H9 (cell line): ENCODE measurements around the gene ANKZF1. TPM values are rescaled to one million over a fixed set of nuclear protein-coding genes. Genes with fewer than 3 reads are reported as not detected.

ENCODE experiments used
- DNase-seq: peaks from one replicate; pipeline ENCODE4 v3.0.0-alpha.2; 2017
- H2AFZ ChIP-seq: one replicate; pipeline ENCODE4 v1.6.1; 2013; ENCODE audit warnings: mild to moderate bottlenecking, low read length, control low read depth, moderate library complexity
- H2AK5ac ChIP-seq: 2 replicates; pipeline ENCODE4 v1.6.1; 2013; ENCODE audit warnings: low read length, control low read depth, mixed read lengths; ENCODE audit not compliant: insufficient read length
- H2BK120ac ChIP-seq: one replicate; pipeline ENCODE4 v1.6.1; 2013; ENCODE audit warnings: low read depth, mild to moderate bottlenecking, low read length, control low read depth, inconsistent platforms; ENCODE audit not compliant: poor library complexity, severe bottlenecking
- H2BK12ac ChIP-seq: 2 replicates; pipeline ENCODE4 v1.6.1; 2013; ENCODE audit warnings: low read length, control low read depth, mixed read lengths, low read depth; ENCODE audit not compliant: insufficient read length
- H2BK15ac ChIP-seq: 2 replicates; pipeline ENCODE4 v1.6.1; 2013; ENCODE audit warnings: low read depth, low read length, control low read depth
- H2BK20ac ChIP-seq: one replicate; pipeline ENCODE4 v1.6.1; 2013; ENCODE audit warnings: low read depth, mild to moderate bottlenecking, low read length, control low read depth, inconsistent platforms; ENCODE audit not compliant: poor library complexity, severe bottlenecking
- H2BK5ac ChIP-seq: 2 replicates; pipeline ENCODE4 v1.6.1; 2013; ENCODE audit warnings: low read length, control low read depth, mixed read lengths; ENCODE audit not compliant: insufficient read length
- H3K14ac ChIP-seq: 2 replicates; pipeline ENCODE4 v1.6.1; 2013; ENCODE audit warnings: low read length, control low read depth; ENCODE audit not compliant: insufficient read depth
- H3K18ac ChIP-seq: 2 replicates; pipeline ENCODE4 v1.6.1; 2013; ENCODE audit warnings: low read depth, mild to moderate bottlenecking, mixed read lengths, low read length, control low read depth; ENCODE audit not compliant: insufficient read length
- H3K23ac ChIP-seq: 2 replicates; pipeline ENCODE4 v1.6.1; 2013; ENCODE audit warnings: low read length, control low read depth, mixed read lengths, low read depth; ENCODE audit not compliant: insufficient read length
- H3K23me2 ChIP-seq: 2 replicates; pipeline ENCODE4 v1.6.1; 2013; ENCODE audit warnings: low read depth, mild to moderate bottlenecking, mixed read lengths, low read length, control low read depth; ENCODE audit not compliant: insufficient read length, poor library complexity, severe bottlenecking
- H3K27ac ChIP-seq: 2 replicates; pipeline ENCODE4 v1.5.1; 2013; ENCODE audit warnings: low read length, control low read depth, mixed read lengths, low read depth; ENCODE audit not compliant: insufficient read length
- H3K27me3 ChIP-seq: 2 replicates; pipeline ENCODE4 v1.6.1; 2013; ENCODE audit warnings: low read length, control low read depth, inconsistent platforms; ENCODE audit not compliant: insufficient read depth
- H3K4ac ChIP-seq: 2 replicates; pipeline ENCODE4 v1.6.1; 2013; ENCODE audit warnings: low read depth, mild to moderate bottlenecking, control low read depth, inconsistent platforms, low read length, moderate library complexity
- H3K4me1 ChIP-seq: 2 replicates; pipeline ENCODE4 v1.6.1; 2013; ENCODE audit warnings: low read length, control low read depth, inconsistent platforms; ENCODE audit not compliant: insufficient read depth
- H3K4me2 ChIP-seq: 2 replicates; pipeline ENCODE4 v1.6.1; 2013; ENCODE audit warnings: low read length, control low read depth, mixed read lengths; ENCODE audit not compliant: insufficient read length, insufficient read depth
- H3K56ac ChIP-seq: 2 replicates; pipeline ENCODE4 v1.6.1; 2013; ENCODE audit warnings: low read depth, mild to moderate bottlenecking, mixed read lengths, low read length, control low read depth; ENCODE audit not compliant: insufficient read length
- H3K79me1 ChIP-seq: 2 replicates; pipeline ENCODE4 v1.6.1; 2013; ENCODE audit warnings: low read depth, mild to moderate bottlenecking, moderate library complexity, low read length, control low read depth, inconsistent platforms; ENCODE audit not compliant: insufficient read depth, poor library complexity, severe bottlenecking
- H3K79me2 ChIP-seq: 2 replicates; pipeline ENCODE4 v1.6.1; 2013; ENCODE audit warnings: low read length, control low read depth, inconsistent platforms; ENCODE audit not compliant: insufficient read depth
- H3K9ac ChIP-seq: 2 replicates; pipeline ENCODE4 v1.6.1; 2013; ENCODE audit warnings: low read length, control low read depth, mixed read lengths; ENCODE audit not compliant: insufficient read length; ENCODE audit errors: extremely low read depth
- H3K9me3 ChIP-seq: one replicate; pipeline ENCODE4 v1.6.1; 2013; ENCODE audit warnings: low read depth, low read length, inconsistent platforms; ENCODE audit not compliant: control insufficient read depth
- H3T11ph ChIP-seq: one replicate; pipeline ENCODE4 v1.6.1; 2013; ENCODE audit warnings: mild to moderate bottlenecking, low read length, control low read depth, inconsistent platforms
- H4K20me1 ChIP-seq: one replicate; pipeline ENCODE4 v1.6.1; 2013; ENCODE audit not compliant: control insufficient read depth, insufficient read length, insufficient read depth
- H4K5ac ChIP-seq: 2 replicates; pipeline ENCODE4 v1.6.1; 2013; ENCODE audit warnings: low read depth, mild to moderate bottlenecking, mixed read lengths, low read length, control low read depth; ENCODE audit not compliant: insufficient read length
- H4K8ac ChIP-seq: replicated peaks from 2 replicates; pipeline ENCODE4 v1.6.1; 2013; ENCODE audit warnings: low read length, control low read depth, mixed read lengths, low read depth; ENCODE audit not compliant: insufficient read length
- H4K91ac ChIP-seq: 2 replicates; pipeline ENCODE4 v1.6.1; 2013; ENCODE audit warnings: low read depth, mild to moderate bottlenecking, moderate library complexity, mixed read lengths, low read length, control low read depth; ENCODE audit not compliant: insufficient read length
- H3K27ac Mint-ChIP-seq, 3 experiments: 2 replicates in 2 of 3; 3 replicates in 1 of 3; pipeline ENCODE4 v1.8.0; 2020 to 2021; ENCODE audit warnings: mixed read lengths in 3 of 3, mild to moderate bottlenecking in 1 of 3, moderate library complexity in 1 of 3
- H3K27me3 Mint-ChIP-seq: 2 replicates; pipeline ENCODE4 v1.8.0; 2021; ENCODE audit warnings: low read depth, mild to moderate bottlenecking, moderate library complexity, mixed read lengths
- H3K36me3 Mint-ChIP-seq, 3 experiments: 2 replicates in 2 of 3; 3 replicates in 1 of 3; pipeline ENCODE4 v1.8.0; 2020 to 2021; ENCODE audit warnings: low read depth in 3 of 3, mixed read lengths in 3 of 3; ENCODE audit not compliant: insufficient read depth in 1 of 3
- H3K4me1 Mint-ChIP-seq, 2 experiments: 2 replicates each; pipeline ENCODE4 v1.8.0; 2020; ENCODE audit warnings: mixed read lengths in 2 of 2
- H3K4me3 Mint-ChIP-seq, 2 experiments: 2 replicates in 1 of 2; 3 replicates in 1 of 2; pipeline ENCODE4 v1.8.0; 2020 to 2021; ENCODE audit warnings: mild to moderate bottlenecking in 2 of 2, mixed read lengths in 2 of 2, moderate library complexity in 1 of 2
- H3K9me3 Mint-ChIP-seq, 2 experiments: 2 replicates in 1 of 2; 3 replicates in 1 of 2; pipeline ENCODE4 v1.8.0; 2020; ENCODE audit warnings: mild to moderate bottlenecking in 2 of 2, mixed read lengths in 2 of 2, moderate library complexity in 1 of 2
- WGBS: extraction: QIAGEN DNeasy Blood & Tissue Kit; methylation state at CpG from one replicate; pipeline ENCODE4 v1.1.7; 2013; ENCODE audit warnings: missing lambda C conversion rate, low lambda C conversion rate, mixed read lengths; ENCODE audit not compliant: insufficient read length; ENCODE audit errors: extremely low coverage; 5-methylcytosine and 5-hydroxymethylcytosine counted together
- total RNA-seq: library from RNA; stranded (reverse); gene quantifications from 2 replicates; pipeline ENCODE4 v1.2.1, GENCODE V29; 2021
- TF ChIP-seq, protein P1 (sequence below): fragments of 200-600 bp; sonication (generic); conservative IDR thresholded peaks from 3 replicates; pipeline ENCODE4 v1.8.0; 2021; ENCODE audit warnings: antibody characterized with exemption, mild to moderate bottlenecking

The ANKZF1 gene
- total RNA-seq, 1 experiment from 2014 or later: 55.4 TPM

DNA sequence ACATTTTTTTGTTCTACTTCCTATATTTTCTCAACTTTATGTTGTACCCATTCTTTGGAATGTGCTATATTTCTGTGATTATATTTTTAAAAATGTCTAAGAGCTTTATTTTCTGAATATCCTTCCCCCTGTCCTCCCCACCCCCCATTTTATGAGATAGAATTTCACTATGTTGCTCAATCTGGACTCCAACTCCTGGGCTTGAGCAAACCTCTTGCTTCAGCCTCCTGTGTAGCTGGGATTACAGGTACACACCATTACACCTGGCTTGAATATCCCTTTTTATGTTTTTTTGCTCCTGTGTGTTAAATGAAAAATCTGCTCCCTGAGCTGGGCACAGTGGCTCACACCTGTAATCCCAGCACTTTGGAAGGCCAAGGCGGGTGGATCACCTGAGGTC is 32.2 kb upstream of the ANKZF1 start:
- H3K4me1 Mint-ChIP-seq: peaks cover 11 to 20% of the 10 kb centered on the region in 2 experiments
- Histone ChIP-seq H2BK15ac (no peak overlapping the region), H2BK12ac (no peak overlapping the region), H2BK120ac (no peak overlapping the region), H3K23me2 (no peaks in the 10 kb centered on the region), H3K27me3 (no peaks in the 10 kb centered on the region), H4K20me1 (no peaks in the 10 kb centered on the region), H3K14ac (no peak overlapping the region), H3K79me1 (no peaks in the 10 kb centered on the region), H2AFZ (no peak overlapping the region), H3K9me3 (no peaks in the 10 kb centered on the region), H4K8ac (no peak overlapping the region), H2BK5ac (no peak overlapping the region), H3K4ac (no peak overlapping the region), H3K9ac (no peak overlapping the region), H3T11ph (no peak overlapping the region), H4K91ac (no peak overlapping the region), H3K79me2 (no peaks in the 10 kb centered on the region), H3K4me1 (no peaks in the 10 kb centered on the region), H3K18ac (no peak overlapping the region), H2AK5ac (no peak overlapping the region), H3K4me2 (no peak overlapping the region), H3K23ac (no peak overlapping the region), H3K27ac (no peak overlapping the region), H3K56ac (no peak overlapping the region), H2BK20ac (no peak overlapping the region), H4K5ac (no peak overlapping the region)
- H3K36me3 Mint-ChIP-seq: peaks cover 2 to 4% (median 3%) of the 10 kb centered on the region in 3 experiments; a peak in 4 of 7 replicates
- H3K27me3 Mint-ChIP-seq: peaks cover 9% of the 10 kb centered on the region
- no peak overlapping the region for H3K4me3 Mint-ChIP-seq
- WGBS: no CpG with 5 or more reads among the region's 1 CpG
- DNase-seq: no peak
- TF ChIP-seq, protein P1, sequence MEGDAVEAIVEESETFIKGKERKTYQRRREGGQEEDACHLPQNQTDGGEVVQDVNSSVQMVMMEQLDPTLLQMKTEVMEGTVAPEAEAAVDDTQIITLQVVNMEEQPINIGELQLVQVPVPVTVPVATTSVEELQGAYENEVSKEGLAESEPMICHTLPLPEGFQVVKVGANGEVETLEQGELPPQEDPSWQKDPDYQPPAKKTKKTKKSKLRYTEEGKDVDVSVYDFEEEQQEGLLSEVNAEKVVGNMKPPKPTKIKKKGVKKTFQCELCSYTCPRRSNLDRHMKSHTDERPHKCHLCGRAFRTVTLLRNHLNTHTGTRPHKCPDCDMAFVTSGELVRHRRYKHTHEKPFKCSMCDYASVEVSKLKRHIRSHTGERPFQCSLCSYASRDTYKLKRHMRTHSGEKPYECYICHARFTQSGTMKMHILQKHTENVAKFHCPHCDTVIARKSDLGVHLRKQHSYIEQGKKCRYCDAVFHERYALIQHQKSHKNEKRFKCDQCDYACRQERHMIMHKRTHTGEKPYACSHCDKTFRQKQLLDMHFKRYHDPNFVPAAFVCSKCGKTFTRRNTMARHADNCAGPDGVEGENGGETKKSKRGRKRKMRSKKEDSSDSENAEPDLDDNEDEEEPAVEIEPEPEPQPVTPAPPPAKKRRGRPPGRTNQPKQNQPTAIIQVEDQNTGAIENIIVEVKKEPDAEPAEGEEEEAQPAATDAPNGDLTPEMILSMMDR: no peak
- H3K27ac Mint-ChIP-seq: no peak overlapping the region
- H3K9me3 Mint-ChIP-seq: peaks cover 4% of the 10 kb centered on the region in 2 experiments; a peak in 3 of 5 replicates
